MV-4-11 (cell line): Measurements from ENCODE around the gene TAF7.
"Not testable (repeated sequence)": the region's sequence is repeated elsewhere in the genome, so short reads cannot be mapped to it uniquely, and the experiment has no call there.

Experiments
- DNase-seq: peaks from one replicate; lab custom pipeline; 2025; lab: John Stamatoyannopoulos, UW

Gene TAF7

GRCh38 chr5:141338538-141339306 is 18.1 kb upstream of the TAF7 start, which contains the start of gene PCDHGA2:
TSS of gene PCDHGA2 (plus strand) at chr5:141338760.
- no peak for DNase-seq

DNA sequence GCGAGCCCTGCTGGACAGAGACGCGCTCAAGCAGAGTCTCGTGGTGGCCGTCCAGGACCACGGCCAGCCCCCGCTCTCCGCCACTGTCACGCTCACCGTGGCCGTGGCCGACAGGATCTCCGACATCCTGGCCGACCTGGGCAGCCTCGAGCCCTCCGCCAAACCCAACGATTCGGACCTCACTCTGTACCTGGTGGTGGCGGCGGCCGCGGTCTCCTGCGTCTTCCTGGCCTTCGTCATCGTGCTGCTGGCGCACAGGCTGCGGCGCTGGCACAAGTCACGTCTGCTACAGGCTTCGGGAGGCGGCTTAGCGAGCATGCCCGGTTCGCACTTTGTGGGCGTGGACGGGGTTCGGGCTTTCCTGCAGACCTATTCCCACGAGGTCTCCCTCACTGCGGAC is 12.0 kb upstream of the TAF7 start:
- DNase-seq, result not testable (repeated sequence)

DNA sequence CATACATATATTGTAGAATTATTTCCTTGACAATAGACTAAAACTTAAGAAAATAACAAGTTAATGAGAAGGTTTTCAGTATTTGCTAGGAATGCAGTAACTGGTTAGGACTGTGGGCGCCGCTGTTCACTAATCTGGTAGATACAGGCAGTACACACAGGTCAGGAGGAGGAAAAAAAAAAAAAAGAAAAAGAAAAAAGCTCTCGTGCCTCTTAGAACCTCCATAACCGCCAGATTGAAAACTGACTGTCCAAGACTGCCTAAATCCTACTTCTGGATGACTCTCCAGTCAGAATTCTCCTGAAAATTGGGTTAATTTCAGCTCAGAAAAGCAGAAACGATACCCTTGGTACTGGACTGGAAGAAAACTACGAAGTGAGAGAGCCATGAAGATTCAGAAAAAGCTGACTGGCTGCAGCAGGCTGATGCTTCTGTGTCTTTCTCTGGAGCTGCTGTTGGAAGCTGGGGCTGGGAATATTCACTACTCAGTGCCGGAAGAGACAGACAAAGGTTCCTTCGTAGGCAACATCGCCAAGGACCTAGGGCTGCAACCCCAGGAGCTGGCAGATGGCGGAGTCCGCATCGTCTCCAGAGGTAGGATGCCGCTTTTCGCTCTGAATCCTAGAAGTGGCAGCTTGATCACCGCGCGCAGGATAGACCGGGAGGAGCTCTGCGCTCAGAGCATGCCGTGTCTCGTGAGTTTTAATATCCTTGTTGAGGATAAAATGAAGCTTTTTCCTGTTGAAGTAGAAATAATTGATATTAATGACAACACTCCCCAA is 9.9 kb upstream of the TAF7 start, which contains the start of gene PCDHGA1:
Gene PCDHGA1 (plus strand): TSS at position 216 of the 782 bp plus-strand sequence.
- DNase-seq, result no peak

DNA sequence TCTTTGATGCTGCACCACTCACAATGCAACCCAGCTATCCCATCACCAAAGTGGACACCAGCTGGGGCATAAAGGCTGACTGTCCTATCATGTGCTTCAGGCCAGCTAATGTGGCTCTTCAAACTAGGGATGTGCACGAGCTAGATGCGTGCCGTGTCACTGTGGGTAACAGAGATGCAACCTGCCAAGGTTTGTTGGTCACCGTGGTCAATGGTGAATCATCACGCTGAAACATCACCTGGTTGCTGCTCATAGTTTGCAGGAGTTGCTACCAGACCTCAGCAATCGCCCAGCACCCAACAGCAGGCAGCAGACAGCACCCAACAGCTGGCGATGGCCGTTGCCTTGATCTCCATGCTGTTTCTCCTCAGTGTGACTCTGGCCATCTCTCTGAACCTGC is 7.6 kb upstream of the TAF7 start:
- no peak for DNase-seq

DNA sequence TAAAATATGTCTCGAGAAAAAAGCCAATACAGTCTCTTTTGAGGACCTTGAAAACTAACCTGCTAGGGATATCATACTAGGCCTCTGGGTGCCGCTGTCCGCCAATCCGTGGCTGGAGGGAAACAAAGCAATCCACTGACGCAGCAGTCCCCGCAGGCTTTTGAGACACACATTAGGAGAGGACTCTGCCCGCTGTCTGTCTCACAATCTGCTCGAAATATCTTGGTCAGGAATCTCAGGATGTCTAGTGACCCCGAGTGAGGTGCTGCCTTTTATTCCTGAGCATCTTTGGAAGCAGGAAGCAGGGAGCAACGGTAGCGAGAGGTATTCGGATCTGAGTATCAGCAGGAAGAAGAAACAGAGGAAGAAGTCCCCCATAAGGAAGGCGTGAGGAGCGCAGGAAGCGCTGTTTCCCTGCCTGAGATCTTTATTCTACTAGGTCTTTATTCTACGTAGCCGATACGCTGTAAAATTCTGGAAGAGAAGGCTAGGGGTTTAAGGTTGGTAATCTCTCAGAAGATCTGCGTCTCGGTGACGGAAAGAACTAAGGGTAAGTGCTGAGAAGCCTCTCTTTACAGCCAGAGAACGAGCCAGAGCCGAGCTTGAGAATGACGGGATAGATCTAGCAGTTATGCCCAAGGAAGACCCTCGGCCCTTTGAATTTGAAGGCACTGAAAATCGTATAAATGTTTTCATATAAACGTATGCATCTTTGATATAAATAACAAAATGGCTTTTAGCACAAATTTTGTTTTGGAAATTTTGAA is 5.7 kb upstream of the TAF7 start:
- DNase-seq, result peak; percentile 52

DNA sequence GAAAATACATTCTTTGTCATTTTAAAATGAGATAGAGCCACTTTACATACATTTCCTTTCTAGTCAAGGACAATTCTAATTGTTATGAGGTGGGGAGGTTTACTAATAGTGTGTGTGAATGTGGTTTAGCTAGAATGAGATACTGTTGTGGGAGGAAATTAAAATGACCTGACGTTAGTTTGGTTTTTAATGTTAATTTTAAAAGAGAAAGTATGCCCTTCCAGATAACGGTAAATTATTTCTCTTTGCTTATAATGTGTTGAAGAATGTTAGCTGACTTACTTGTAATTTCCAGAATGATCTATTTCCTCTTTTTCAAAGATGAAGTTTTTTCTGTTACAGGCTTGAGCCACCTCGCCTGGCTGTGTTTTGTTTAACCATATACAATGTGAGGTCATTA is 1.7 kb upstream of the TAF7 start:
- peak; percentile 13 for DNase-seq

GRCh38 chr5:141319699-141320098 is 885 bp downstream of the TAF7 start:
- DNase-seq, result no peak

GRCh38 chr5:141319202-141319601 is 1.4 kb downstream of the TAF7 start:
- no peak for DNase-seq

DNA sequence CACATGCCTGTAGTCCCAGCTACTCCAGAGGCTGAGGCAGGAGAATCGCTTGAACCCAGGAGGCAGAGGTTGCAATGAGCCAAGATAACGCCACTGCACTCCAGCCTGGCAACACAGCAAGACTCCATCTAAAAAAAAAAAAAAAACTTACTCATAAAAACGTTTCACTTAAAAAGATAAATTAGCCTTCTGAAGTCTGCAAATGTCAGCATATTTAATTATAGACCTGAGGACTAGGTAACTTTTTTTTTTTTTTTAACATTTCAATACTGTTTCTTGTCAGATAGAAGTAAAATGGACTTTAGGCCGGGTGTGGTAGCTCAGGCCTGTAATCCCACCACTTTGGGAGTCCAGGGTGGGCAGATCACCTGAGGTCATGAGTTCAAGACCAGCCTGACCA is 3.6 kb downstream of the TAF7 start:
- not testable (repeated sequence) for DNase-seq

GRCh38 chr5:141313711-141314110 is 6.9 kb downstream of the TAF7 start:
- peak; percentile 71 for DNase-seq

- DNase-seq, result no peak
Measured at GRCh38 chr5:141306630-141307029, 14.0 kb downstream of the TAF7 start.

GRCh38 chr5:141303756-141304155 is 16.8 kb downstream of the TAF7 start, which contains the start of gene SLC25A2:
TSS of gene SLC25A2 (minus strand) at chr5:141304049. CDS start at chr5:141303865, 184 bp downstream.
- DNase-seq, result no peak

DNA sequence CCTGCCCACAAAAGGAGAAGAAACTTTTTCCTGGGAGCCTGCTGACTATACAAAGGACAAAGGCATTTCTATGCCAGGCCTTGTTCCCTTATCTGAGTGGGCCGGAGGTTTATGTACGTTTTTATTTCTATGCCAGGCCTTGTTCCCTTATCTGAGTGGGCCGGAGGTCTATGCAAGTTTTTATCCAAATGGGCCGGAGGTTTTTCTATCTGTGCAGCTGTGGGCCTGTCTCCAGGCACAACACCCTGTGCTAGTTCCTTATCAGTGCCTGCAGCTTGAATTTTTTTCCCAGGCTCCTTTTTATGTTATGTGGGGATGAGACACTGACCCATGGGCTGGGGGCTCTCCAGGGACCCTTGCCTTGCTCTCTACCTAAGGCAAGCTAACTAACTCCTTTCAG is 22.2 kb downstream of the TAF7 start:
- DNase-seq, result no peak

DNA sequence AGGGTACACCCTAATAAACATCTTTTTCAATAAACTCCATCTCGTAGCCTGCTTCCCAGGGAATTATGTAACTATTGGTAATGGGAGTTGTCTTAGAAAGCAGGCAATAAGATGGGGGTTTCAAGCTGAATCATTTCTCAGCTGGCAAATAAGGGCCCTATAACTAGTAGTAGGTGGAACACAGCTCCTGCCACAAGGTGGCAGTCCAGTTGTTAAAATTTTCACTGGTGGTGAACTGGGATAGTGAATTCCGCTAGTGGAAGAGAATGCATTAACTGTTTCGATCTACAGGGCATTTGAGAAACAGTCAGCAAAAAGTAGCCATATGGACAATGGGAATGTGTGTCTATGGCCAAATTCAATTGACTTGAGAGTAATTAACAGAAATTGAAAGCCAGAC is 47.7 kb downstream of the TAF7 start:
- DNase-seq, result no peak

GRCh38 chr5:141269195-141269594 is 51.4 kb downstream of the TAF7 start:
- DNase-seq, result no peak
